Activated B cell treated with CpG ODN at 0.5 μM for 24 hours (primary cell): ENCODE results near the gene FBXW4. TPM values are rescaled to one million over a fixed set of nuclear protein-coding genes. Genes with fewer than 3 reads are reported as not detected.

Experiments
- ATAC-seq: fragments of 200-7000 bp; cut with Tn5 transposase; one replicate; pipeline ENCODE4 v1.10.0; 2021; ENCODE audit warnings: low read depth, mild to moderate bottlenecking, moderate library complexity
- CTCF ChIA-PET: fragments of 350-600 bp; sonication (Branson Sonifier 250); formaldehyde crosslinking; loops from one replicate; lab custom pipeline; 2021; ENCODE audit warnings: antibody characterized with exemption; lab: Charles Lee
- POLR2A ChIA-PET: fragments of 350-600 bp; sonication (Branson Sonifier 250); formaldehyde crosslinking; loops from one replicate; lab custom pipeline; 2021; ENCODE audit warnings: antibody characterized with exemption; lab: Charles Lee
- DNase-seq: peaks from one replicate; pipeline ENCODE4 v3.0.0; 2022
- H3K27ac Mint-ChIP-seq: one replicate; pipeline ENCODE4 v1.8.0; 2020; ENCODE audit warnings: mixed read lengths
- H3K27me3 Mint-ChIP-seq: one replicate; pipeline ENCODE4 v1.8.0; 2021; ENCODE audit warnings: mixed read lengths
- H3K36me3 Mint-ChIP-seq: one replicate; pipeline ENCODE4 v1.8.0; 2021; ENCODE audit warnings: low read depth, mixed read lengths
- H3K4me1 Mint-ChIP-seq: one replicate; pipeline ENCODE4 v1.8.0; 2021; ENCODE audit warnings: mixed read lengths
- H3K4me3 Mint-ChIP-seq: one replicate; pipeline ENCODE4 v1.8.0; 2020; ENCODE audit warnings: mild to moderate bottlenecking, mixed read lengths
- H3K9me3 Mint-ChIP-seq: one replicate; pipeline ENCODE4 v1.8.0; 2020; ENCODE audit warnings: mixed read lengths
- intact Hi-C: fragments of 100-400 bp; cut with micrococcal nuclease; formaldehyde crosslinking; loops from one replicate; pipeline ENCODE4 v1.15.1; 2024
- total RNA-seq: library from RNA; stranded (reverse); gene quantifications from 2 replicates; pipeline ENCODE4 v1.2.3, GENCODE V29; 2022
- TF ChIP-seq, protein P1 (sequence below): fragments of 200-600 bp; IDR thresholded peaks from one replicate; pipeline ENCODE4 v1.8.0; 2022; ENCODE audit warnings: antibody characterized with exemption, mild to moderate bottlenecking

FBXW4 gene
- total RNA-seq, 1 donor from 2014 or later: 74.2 TPM

DNA sequence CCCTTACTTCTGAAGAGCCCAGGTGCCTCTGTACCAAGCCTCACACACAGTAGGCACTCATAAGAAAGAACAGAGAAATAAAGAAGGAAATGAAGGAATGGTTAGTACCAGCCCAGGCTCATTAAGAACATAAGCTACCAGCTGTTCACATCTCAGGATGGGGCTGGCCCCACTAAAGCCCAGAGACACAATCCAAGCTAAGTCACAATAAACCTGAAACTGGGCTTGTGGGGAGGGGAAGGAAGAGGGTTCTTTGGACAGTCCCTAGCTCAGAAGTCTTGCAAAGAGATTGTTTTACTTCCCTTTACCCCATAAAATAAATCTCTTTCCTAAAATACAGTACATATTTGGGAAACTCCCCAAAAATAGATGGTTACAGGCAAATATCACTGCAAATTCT, 24.3 kb downstream of the FBXW4 start:
- peak overlapping the region; percentile 66 for H3K27ac Mint-ChIP-seq
- ChIA-PET CTCF (no interaction called here), POLR2A (interaction anchor here (0.6 to 1.2 kb wide), 2 partner anchors 23 to 127 kb away, joined by 3 to 10 read pairs; no protein-coding TSS in a partner anchor)

DNA sequence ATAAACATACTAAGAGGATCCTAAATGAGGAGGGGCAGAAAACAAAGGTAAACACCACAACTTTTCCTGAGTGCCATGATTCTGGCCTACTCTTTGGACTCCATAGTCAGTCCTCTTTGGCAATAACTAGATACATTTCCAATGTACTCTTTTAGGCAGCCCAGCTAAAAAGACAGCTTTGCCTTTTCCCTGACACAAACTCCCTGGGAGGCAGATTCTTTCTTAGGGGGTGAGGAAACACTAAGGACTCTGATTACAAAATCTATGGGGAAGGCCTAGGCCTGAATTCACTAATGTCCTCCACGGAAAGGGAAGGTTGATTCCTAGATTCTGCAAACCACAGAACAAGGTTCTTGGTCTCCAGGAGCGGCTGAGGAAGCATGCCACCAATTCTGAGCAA, 25.8 kb downstream of the FBXW4 start:
- POLR2A ChIA-PET: no interaction called here
- H3K4me1 Mint-ChIP-seq: peaks cover 21% of the 10 kb centered on the region
- no peaks in the 10 kb centered on the region for H3K9me3 Mint-ChIP-seq
- DNase-seq (no peak), ATAC-seq (no peak)
- TF ChIP-seq, protein P1, sequence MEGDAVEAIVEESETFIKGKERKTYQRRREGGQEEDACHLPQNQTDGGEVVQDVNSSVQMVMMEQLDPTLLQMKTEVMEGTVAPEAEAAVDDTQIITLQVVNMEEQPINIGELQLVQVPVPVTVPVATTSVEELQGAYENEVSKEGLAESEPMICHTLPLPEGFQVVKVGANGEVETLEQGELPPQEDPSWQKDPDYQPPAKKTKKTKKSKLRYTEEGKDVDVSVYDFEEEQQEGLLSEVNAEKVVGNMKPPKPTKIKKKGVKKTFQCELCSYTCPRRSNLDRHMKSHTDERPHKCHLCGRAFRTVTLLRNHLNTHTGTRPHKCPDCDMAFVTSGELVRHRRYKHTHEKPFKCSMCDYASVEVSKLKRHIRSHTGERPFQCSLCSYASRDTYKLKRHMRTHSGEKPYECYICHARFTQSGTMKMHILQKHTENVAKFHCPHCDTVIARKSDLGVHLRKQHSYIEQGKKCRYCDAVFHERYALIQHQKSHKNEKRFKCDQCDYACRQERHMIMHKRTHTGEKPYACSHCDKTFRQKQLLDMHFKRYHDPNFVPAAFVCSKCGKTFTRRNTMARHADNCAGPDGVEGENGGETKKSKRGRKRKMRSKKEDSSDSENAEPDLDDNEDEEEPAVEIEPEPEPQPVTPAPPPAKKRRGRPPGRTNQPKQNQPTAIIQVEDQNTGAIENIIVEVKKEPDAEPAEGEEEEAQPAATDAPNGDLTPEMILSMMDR: no peak
- H3K27ac Mint-ChIP-seq: no peak overlapping the region
- intact Hi-C loops: no loop called here
- CTCF ChIA-PET: no interaction called here
- H3K27me3 Mint-ChIP-seq: no peaks in the 10 kb centered on the region
- H3K4me3 Mint-ChIP-seq: no peak overlapping the region
- peaks cover 88% of the 10 kb centered on the region for H3K36me3 Mint-ChIP-seq

More for the DNA sequence above, 24.3 kb downstream of the FBXW4 start:
- intact Hi-C loops: no loop called here
- TF ChIP-seq, protein P1: no peak
- ATAC-seq: no peak
- no peaks in the 10 kb centered on the region for H3K9me3 Mint-ChIP-seq
- H3K36me3 Mint-ChIP-seq: peaks cover 91% of the 10 kb centered on the region
- H3K27me3 Mint-ChIP-seq: no peaks in the 10 kb centered on the region
- DNase-seq: no peak
- peaks cover 21% of the 10 kb centered on the region for H3K4me1 Mint-ChIP-seq
- no peak overlapping the region for H3K4me3 Mint-ChIP-seq

DNA sequence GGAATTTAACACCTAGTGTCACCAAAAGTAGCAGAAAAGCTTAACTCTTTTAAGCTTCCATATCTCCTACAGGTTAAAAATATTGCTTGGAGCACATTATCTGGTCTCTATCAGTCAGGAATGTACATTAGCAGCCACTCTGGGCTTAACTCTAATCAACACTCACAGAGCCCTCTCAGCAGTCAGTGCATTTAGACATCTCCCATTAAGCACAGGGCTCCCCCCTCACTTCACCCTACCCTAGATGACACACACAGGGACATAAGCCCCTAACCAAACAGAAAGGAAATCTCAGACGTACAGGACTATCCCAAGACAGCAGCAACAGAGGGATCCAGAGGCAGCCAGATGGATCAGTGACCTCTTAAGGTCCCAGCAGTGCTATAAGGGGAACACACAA, 26.4 kb downstream of the FBXW4 start:
- Mint-ChIP-seq H3K27me3 (no peaks in the 10 kb centered on the region), H3K27ac (no peak overlapping the region), H3K36me3 (peaks cover 90% of the 10 kb centered on the region), H3K9me3 (no peaks in the 10 kb centered on the region), H3K4me1 (peaks cover 21% of the 10 kb centered on the region), H3K4me3 (no peak overlapping the region)
- POLR2A ChIA-PET: no interaction called here
- CTCF ChIA-PET: no interaction called here
- no peak for ATAC-seq
- TF ChIP-seq, protein P1: no peak
- intact Hi-C loops: no loop called here
- no peak for DNase-seq

DNA sequence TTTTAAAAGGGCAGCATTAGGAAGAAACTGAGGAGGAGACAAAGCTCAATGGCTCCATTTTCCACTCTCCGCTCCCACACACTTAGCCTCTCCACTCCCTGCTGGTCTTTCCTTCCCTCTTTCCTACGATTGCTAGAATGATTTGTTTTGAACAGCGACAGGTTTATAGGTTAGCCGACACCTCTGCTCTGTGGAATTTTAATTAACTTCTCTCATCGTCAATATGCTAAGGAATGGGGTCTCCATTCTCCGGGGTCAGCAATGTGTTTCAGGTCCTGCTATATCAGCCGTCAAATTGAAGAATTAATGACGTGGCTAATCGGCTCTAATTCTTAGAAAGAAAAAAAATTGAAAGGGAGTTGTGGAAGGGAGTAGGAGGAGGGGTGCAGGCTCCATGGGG, 28.9 kb downstream of the FBXW4 start:
- TF ChIP-seq, protein P1: no peak
- H3K27ac Mint-ChIP-seq: no peak overlapping the region
- POLR2A ChIA-PET: interaction anchor here (0.6 kb wide), 2 partner anchors 23 to 33 kb away, joined by 4 read pairs; no protein-coding TSS in a partner anchor
- ATAC-seq (no peak), DNase-seq (no peak)
- CTCF ChIA-PET: no interaction called here
- H3K9me3 Mint-ChIP-seq: no peaks in the 10 kb centered on the region
- intact Hi-C loops: no loop called here
- no peak overlapping the region for H3K4me3 Mint-ChIP-seq
- peaks cover 90% of the 10 kb centered on the region for H3K36me3 Mint-ChIP-seq
- peaks cover 10% of the 10 kb centered on the region for H3K4me1 Mint-ChIP-seq
- no peaks in the 10 kb centered on the region for H3K27me3 Mint-ChIP-seq

DNA sequence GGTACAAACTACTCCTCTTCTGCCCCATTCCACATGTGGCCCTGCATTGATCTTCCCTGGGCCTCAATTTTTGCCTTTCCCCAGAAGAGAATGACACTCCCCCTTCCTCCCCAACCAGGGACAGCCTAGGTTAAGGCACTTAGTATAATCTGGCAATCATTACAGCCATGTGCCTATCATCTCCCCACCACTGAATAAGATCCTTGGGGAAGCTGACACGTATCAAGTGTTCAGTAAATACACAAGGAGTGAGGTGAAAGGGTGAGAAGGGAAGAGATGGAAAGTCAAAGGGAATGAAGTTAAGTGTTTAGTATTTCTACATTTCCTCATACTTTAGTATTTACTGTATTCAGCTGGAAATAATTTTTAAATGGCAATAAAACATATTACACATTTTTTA, 31.9 kb downstream of the FBXW4 start:
- DNase-seq: no peak

More for the DNA sequence above, 31.9 kb downstream of the FBXW4 start:
- ChIA-PET POLR2A (no interaction called here), CTCF (no interaction called here)
- H3K4me3 Mint-ChIP-seq: no peak overlapping the region
- intact Hi-C loops: no loop called here
- TF ChIP-seq, protein P1: no peak
- H3K4me1 Mint-ChIP-seq: no peaks in the 10 kb centered on the region
- H3K27me3 Mint-ChIP-seq: no peaks in the 10 kb centered on the region
- H3K9me3 Mint-ChIP-seq: no peaks in the 10 kb centered on the region
- ATAC-seq: no peak
- H3K27ac Mint-ChIP-seq: no peak overlapping the region
- H3K36me3 Mint-ChIP-seq: peaks cover 88% of the 10 kb centered on the region
